CD4-positive, alpha-beta T cell treated with Interferon alpha-2 for 1 hour (primary cell): ENCODE measurements around the gene SMAD1.
A peak's percentile ranks its signal among the peaks of the same experiment; 100 is the strongest.
"Not testable (repeated sequence)": the region's sequence is repeated elsewhere in the genome, so short reads cannot be mapped to it uniquely, and the experiment has no call there.

Source experiments
- DNase-seq, 2 donors: peaks; one replicate each; pipeline ENCODE4 v3.0.0-alpha.2; 2020 to 2022

The SMAD1 gene

GRCh38 chr4:145530662-145531061 lies 49.0 kb downstream of the SMAD1 start:
- DNase-seq = no peak

GRCh38 chr4:145531223-145531622 lies 49.6 kb downstream of the SMAD1 start:
- DNase-seq = no peak

- DNase-seq = no peak
Measured at GRCh38 chr4:145531859-145532258, 50.2 kb downstream of the SMAD1 start.

- DNase-seq = no peak
Measured at GRCh38 chr4:145533001-145533400, 51.3 kb downstream of the SMAD1 start.

- DNase-seq = not testable (repeated sequence)
Measured at GRCh38 chr4:145533415-145533814, 51.8 kb downstream of the SMAD1 start.

GRCh38 chr4:145533961-145534360 lies 52.3 kb downstream of the SMAD1 start:
- DNase-seq = no peak

- no peak for DNase-seq
Measured at GRCh38 chr4:145535202-145535601, 53.5 kb downstream of the SMAD1 start.

GRCh38 chr4:145536044-145536443 lies 54.4 kb downstream of the SMAD1 start:
- no peak for DNase-seq

GRCh38 chr4:145538596-145538995 lies 56.9 kb downstream of the SMAD1 start:
- DNase-seq = no peak

- no peak for DNase-seq
Measured at GRCh38 chr4:145539671-145540070, 58.0 kb downstream of the SMAD1 start.

GRCh38 chr4:145540235-145540634 lies 58.6 kb downstream of the SMAD1 start:
- DNase-seq = no peak

- DNase-seq = no peak
Measured at GRCh38 chr4:145541346-145541745, 59.7 kb downstream of the SMAD1 start.

GRCh38 chr4:145545031-145545430 lies 63.4 kb downstream of the SMAD1 start:
- no peak for DNase-seq

GRCh38 chr4:145545538-145546174 lies 64.0 kb downstream of the SMAD1 start:
- DNase-seq = no peak

- no peak for DNase-seq
Measured at GRCh38 chr4:145546175-145546915, 64.7 kb downstream of the SMAD1 start.

- no peak for DNase-seq
Measured at GRCh38 chr4:145551660-145552059, 70.0 kb downstream of the SMAD1 start.

GRCh38 chr4:145552181-145552822 lies 70.6 kb downstream of the SMAD1 start:
- no peak for DNase-seq

GRCh38 chr4:145553375-145553774 lies 71.7 kb downstream of the SMAD1 start:
- DNase-seq = no peak

GRCh38 chr4:145554691-145555090 lies 73.0 kb downstream of the SMAD1 start:
- no peak for DNase-seq

GRCh38 chr4:145557720-145558119 lies 76.1 kb downstream of the SMAD1 start:
- DNase-seq = peak; percentile 46 to 53

GRCh38 chr4:145563293-145563985 lies 81.8 kb downstream of the SMAD1 start:
- no peak for DNase-seq

GRCh38 chr4:145564540-145564939 lies 82.9 kb downstream of the SMAD1 start:
- no peak for DNase-seq

GRCh38 chr4:145565328-145565727 lies 83.7 kb downstream of the SMAD1 start:
- no peak for DNase-seq
